HG03565 (cell line): ENCODE measurements around the gene CSF2.

ENCODE experiments used
- ATAC-seq: cut with Tn5 transposase; IDR thresholded peaks from one replicate; pipeline ENCODE4 v1.9.1; 2021; ENCODE audit warnings: mild to moderate bottlenecking, moderate library complexity; ENCODE audit not compliant: unreplicated experiment

CSF2 gene

DNA sequence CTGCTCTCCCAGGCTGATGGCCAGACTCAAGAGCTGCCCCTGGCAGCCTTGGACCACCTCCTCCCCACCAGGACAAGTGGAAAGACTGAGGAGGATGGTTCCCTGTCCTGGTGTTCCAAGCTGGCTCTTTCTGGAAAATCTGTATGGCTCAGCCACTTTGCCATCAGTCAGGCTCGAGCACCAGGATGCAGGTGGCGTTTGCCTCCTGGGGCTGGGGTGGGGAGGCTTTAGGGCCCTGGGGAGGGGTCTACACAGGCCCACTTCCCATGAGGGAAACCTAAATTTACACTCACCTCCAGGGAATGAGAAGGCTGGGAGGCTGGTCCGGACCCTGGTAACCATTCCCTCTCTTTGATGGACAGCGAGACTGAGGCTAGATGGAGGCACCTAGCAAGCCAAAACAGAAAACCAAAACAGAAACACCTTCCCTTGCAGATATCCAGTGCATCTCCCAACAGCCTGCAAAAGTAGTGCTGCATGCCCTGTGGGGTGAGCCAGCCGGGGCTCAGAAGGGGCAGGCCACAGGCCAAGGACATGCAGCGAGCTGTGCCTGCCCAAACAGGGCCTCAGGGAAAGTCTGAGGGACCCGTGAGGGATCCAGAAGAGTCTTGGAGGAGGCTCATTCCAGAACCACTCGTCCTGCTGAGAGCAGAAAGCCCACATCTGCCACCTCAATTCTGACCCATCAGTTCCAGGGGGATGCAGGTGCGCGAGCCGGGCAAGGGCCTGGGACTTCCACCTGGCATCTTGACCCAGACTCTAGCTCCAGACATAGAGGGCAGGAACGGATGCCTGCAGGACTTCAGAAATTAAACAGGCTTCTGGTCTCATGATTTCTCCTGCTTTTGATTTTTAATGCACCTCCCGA is 5.4 kb upstream of the CSF2 start:
- ATAC-seq, result no peak

DNA sequence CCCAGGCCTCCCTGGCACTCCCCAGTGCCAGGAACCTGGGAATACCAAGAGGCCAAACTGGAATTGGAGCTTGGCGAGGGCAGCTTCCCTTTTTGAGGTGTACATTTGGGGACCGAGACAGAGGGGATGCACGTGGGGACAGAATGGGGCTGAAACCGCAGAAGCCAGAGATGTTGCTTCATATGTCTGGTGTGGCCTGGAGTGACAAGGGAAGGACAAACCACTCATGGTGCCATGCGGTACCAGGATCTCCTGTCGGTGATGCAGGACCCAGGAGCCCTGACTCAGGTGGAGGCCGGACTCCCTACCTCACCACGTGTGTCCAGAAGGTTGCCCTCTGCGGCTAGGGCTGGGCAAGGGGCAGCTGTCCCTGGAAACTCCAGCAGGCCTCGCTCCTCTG is 4.0 kb upstream of the CSF2 start:
- ATAC-seq, result no peak

DNA sequence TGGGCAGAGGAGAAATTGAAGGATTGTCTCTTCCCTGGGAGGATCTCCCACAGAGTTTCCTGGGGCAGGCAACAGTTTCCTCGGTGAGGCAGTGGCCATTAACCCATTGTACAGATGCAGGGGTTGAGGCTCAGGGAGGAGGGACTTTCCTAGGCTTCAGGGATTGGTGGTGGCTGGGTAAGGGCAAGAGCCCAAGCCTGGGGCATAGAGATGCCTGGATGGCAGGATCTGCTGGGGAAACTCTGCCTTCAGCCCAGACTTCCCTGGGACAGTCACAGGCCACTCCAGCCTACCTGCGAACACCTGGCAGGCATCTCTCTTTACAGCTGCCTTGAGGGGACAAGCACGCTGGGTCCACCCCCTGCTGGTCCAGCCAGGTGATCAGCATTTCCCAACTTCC is 3.6 kb upstream of the CSF2 start:
- ATAC-seq, result no peak

DNA sequence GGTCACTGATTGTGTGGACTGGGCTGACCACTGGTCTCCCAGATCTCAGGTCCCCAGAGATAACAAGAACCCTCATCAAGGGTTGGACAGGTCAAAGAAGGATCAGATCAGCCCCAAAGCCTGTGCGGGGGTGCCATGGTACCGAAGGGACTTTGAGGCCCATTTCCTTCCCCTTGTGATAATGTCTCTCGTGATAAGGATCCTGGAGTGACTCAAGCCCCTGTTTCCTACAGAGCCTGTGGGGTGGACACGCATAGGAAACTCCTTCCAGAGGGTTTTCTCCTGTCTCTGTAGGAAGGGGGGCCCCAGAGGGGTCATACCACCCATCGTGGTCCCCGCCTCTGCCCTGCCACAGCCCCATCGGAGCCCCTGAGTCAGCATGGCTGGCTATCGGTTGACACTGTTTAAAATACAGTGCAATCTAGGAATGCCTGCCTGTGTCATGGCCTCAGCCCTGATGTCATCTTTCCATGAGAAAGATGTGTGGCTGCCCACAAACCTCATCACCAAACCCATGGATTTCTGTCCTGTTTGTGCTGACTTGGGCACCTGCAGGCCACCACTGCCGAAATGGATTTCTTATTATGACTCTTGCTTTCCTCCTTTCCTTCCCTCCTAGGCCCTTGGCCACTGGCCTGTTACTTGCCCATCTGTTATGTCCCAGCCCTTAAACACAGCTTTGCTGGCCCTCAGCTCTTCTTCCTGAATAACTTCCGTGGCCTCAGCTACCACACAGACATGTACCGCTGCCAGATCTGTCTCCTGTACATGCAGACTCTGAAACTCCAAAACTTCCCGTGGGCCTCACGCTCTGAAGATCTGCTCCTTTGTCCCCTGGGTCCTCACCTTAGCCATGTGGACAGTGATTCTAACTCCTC is 2.9 kb upstream of the CSF2 start:
- ATAC-seq, result no peak

DNA sequence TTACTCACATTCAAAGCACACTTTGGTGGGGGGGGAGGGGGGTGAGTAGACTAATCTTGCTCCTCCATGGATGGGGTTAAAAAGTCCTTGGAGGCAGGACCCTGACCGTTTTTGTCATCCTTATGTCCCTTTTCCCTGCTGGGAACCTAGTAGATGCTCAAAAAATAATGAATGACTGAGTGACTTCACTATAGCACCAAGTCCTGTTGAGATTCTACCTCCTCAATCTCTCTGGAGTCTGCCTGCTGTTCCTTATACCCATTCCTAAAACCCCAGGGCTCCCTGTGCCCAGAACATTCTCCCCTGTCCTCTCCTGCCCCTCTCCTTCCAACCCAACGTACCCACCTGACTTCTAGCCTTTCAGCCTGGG is 2.3 kb upstream of the CSF2 start:
- ATAC-seq, result no peak

DNA sequence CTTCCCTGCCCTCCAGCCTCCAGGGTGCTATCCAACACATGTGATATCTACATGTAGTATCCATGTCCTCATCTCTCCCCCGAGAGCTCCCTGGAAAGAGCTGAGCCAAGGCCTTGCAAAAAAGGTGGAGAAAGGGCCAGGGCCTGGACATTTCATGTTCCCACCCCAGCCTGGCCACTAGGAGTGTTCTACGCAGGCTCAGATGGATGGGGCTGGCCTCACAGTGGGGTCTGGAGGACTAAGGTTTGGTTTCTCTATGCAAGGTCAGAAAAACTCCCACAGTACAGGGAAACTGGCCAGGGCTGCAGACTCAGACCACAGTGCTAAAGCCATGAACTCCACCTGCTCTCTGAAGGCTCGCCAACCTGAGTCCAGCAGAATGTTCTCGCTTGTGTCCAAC is 1.5 kb upstream of the CSF2 start:
- ATAC-seq, result no peak

DNA sequence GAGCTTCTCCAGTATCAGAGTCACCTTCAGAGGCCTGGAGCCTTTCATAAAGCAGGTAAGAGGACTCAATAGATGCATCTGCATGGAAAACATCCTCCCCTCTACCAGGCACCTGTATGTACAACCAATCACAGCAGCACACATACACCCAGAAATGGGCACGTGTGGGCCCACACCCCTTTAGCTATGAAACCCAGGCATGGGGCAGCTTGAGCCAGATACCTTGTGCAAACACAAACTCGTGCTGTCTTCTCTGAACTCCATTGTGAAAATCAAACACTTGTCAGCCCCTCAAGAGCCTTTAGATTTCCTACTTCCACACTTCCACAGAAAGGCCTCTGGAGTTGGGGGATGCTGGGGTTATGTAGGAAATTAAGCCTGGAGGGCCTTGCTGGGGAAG is 1.1 kb upstream of the CSF2 start:
- no peak for ATAC-seq

DNA sequence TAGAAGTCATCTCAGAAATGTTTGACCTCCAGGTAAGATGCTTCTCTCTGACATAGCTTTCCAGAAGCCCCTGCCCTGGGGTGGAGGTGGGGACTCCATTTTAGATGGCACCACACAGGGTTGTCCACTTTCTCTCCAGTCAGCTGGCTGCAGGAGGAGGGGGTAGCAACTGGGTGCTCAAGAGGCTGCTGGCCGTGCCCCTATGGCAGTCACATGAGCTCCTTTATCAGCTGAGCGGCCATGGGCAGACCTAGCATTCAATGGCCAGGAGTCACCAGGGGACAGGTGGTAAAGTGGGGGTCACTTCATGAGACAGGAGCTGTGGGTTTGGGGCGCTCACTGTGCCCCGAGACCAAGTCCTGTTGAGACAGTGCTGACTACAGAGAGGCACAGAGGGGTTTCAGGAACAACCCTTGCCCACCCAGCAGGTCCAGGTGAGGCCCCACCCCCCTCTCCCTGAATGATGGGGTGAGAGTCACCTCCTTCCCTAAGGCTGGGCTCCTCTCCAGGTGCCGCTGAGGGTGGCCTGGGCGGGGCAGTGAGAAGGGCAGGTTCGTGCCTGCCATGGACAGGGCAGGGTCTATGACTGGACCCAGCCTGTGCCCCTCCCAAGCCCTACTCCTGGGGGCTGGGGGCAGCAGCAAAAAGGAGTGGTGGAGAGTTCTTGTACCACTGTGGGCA is 642 bp downstream of the CSF2 start:
- no peak for ATAC-seq

DNA sequence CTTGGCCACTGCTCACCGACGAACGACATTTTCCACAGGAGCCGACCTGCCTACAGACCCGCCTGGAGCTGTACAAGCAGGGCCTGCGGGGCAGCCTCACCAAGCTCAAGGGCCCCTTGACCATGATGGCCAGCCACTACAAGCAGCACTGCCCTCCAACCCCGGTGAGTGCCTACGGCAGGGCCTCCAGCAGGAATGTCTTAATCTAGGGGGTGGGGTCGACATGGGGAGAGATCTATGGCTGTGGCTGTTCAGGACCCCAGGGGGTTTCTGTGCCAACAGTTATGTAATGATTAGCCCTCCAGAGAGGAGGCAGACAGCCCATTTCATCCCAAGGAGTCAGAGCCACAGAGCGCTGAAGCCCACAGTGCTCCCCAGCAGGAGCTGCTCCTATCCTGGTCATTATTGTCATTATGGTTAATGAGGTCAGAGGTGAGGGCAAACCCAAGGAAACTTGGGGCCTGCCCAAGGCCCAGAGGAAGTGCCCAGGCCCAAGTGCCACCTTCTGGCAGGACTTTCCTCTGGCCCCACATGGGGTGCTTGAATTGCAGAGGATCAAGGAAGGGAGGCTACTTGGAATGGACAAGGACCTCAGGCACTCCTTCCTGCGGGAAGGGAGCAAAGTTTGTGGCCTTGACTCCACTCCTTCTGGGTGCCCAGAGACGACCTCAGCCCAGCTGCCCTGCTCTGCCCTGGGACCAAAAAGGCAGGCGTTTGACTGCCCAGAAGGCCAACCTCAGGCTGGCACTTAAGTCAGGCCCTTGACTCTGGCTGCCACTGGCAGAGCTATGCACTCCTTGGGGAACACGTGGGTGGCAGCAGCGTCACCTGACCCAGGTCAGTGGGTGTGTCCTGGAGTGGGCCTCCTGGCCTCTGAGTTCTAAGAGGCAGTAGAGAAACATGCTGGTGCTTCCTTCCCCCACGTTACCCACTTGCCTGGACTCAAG is 1.5 kb downstream of the CSF2 start:
- ATAC-seq, result no peak

DNA sequence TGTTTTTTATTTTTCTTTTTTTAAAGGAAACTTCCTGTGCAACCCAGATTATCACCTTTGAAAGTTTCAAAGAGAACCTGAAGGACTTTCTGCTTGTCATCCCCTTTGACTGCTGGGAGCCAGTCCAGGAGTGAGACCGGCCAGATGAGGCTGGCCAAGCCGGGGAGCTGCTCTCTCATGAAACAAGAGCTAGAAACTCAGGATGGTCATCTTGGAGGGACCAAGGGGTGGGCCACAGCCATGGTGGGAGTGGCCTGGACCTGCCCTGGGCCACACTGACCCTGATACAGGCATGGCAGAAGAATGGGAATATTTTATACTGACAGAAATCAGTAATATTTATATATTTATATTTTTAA is 2.1 kb downstream of the CSF2 start:
- ATAC-seq, result no peak

DNA sequence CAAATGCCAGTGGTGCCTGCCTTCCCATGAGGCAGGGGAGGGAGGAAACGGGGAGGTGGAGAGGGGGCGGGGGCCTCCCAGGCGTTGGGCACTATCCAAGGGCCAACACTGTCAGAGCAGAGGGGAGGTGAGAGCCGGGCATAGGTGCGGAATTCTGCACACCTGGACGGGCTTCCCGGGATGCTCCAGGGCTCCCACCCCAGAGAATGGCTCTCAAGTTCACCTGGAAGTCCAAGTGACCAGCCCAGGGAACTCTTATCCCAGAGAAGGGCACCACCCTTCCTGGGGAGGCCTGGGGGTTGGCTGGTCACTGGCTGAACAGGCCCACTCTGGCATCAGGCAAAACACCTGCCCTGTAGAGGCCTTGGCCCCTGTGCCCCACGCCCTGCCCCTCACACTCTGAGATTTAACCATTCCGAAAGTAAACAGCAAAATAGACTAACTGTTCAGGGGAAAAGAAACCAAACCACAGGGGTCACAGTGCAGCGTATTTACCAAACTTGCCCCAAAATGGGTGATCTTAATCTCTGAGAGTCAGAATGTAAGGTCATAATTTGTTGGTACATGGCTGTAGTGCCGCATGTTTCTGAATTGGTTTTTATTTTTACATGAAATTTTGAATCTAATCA is 2.7 kb downstream of the CSF2 start:
- no peak for ATAC-seq

DNA sequence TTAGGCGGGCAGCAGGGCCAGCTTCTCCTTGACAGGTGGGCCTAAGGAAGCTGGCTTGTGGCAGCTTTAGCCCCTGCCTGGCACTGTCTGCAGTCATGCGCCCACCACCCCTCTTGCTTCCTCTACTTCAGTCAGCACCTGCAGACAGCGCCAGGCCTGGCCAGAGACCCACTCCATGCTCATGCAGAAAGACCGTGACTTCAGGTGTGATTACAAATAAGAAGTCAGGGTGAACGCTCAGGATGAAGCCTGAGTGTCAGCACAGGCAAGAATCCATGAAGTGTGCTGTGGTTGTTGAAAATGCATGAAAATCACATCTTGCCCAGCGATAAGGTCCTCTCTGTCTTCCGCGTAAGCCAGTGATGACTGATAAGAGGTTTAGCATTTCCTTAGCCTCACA is 3.4 kb downstream of the CSF2 start:
- no peak for ATAC-seq

DNA sequence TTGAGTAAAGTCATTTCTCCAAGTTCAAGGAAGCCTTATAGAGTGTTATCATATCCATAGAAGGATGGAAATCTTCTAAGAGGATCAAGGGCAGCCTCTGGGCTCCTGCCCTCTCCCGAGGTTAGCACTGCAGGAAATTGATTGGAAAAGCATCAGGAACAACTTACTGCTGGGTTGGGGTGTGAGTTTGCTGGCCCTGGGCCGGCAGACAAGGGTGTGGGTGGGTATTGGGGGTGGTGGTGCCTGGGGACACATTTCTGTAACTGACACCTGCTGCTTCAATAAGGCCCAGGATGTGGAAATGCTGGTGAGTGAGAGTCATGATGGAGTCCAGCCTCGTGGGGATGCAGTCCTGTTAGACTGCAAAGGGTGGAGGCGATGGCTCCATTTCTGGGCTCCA is 5.5 kb downstream of the CSF2 start:
- ATAC-seq, result no peak

DNA sequence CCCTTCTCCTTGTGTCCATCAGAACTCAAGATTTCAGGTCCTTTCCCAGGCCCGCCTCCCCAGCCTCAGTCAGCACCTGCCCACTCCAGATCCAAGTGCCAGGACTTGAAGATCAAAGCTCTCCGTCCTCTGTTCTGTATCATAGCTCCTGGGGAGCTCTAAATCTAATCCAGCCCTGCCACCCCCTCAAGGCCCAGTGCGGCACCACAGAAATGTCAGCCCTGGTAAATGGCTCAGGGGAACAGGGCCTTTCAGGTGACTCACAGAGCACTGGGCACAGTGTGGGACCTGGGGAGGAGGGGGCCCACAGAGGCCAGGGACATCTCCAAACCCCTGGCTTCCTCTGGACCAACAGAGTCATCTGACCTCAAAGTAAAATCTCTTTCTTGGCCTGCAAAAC is 6.0 kb downstream of the CSF2 start:
- no peak for ATAC-seq

DNA sequence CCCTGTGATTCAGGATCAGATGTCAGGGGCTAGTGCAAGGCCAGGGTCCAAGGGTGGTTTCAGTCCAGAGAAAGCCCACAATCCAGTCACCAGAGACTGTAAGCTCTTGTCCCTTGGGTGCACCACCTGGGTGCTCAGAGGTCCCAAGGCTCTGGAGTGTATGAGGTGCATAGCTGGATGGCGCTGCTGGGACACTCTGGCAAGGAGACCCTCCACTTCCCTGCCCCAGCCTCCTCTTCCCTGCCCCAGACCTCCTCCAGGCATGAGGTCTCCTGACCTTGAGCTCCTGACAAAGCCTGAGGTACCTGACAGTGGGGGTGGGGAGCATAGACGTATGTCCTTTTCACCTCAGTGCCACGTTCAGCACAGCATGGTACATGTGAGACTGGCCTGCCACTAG is 7.0 kb downstream of the CSF2 start:
- no peak for ATAC-seq

DNA sequence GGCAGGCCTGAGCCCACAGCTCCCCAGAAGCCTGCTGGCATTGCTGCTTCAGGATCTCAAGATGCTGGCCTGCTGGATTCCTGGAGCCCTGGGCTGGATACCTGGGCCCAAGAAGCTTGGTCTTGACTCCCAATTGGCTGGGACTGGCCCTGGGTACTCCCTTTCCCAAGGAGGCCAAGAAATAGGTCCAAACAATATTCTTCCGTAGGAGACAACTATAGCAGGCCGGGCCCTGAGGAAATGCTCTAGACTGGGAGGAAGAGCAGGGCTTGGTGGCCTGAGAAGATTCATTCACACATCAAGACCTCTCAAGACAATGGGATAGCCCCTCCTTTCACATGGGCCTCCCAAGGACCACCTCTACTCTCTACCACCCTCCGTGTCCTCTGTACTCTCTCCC is 7.9 kb downstream of the CSF2 start:
- no peak for ATAC-seq

DNA sequence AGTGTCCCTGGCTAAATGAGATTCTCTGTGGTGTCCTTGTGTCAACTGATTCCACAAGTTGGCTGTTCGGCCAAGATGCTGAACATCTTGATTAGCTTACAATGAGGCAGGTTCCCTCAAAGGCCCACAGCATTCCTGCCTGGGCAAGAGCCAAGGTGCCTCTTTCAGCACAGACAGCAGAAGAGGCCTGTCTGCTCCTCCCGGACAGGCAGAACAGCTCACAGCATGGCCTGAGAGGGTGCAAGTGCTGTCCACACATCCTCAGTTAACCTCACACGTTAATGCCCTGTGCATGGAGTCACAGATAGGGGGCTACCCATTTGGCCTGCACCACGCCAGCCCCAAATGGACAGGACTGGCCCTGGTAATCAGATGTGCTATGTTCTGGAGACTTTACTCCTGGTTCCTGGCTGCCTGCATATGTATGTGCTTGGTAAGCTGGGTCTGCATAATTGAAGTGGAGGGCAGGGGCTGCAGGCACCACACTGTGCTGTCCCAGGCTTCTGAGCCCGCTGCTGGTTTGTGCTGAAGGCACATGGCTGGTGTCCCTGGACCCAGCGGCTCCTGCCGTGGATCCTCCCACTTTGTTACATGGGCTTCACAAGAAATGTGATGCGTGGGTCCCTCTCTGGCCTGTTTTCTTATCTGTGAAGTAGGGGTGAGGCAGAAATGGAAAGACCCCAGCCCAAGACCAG is 8.9 kb downstream of the CSF2 start:
- no peak for ATAC-seq

DNA sequence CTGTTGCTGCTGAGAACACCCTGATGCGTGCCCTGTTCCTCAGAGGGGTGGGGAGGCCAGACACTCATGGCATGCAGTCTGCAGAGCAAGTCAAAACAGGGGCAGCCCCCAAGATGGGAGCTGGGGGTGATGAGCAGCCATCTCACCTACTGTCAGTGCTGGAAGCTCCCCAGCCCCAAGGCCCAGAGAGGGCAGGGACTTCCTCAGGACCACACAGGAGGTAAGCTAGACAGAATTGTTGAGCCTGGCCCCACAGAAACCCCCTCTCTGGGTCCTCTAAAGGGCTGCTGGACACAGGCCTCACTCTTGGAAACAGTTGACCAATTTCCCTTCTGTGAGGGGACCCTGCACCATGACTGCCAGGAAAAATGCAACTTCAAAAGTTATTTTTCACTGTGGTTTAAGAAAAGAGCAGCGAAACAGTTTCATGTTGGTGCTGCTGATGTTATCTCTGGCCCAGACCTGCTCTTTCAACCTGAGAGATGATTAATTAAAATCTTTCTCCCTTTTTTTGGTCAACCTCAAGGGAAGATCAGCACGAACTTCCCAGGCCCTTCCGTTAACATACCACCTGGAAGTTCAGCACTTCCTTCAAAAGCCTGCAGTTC is 9.6 kb downstream of the CSF2 start:
- ATAC-seq, result no peak

DNA sequence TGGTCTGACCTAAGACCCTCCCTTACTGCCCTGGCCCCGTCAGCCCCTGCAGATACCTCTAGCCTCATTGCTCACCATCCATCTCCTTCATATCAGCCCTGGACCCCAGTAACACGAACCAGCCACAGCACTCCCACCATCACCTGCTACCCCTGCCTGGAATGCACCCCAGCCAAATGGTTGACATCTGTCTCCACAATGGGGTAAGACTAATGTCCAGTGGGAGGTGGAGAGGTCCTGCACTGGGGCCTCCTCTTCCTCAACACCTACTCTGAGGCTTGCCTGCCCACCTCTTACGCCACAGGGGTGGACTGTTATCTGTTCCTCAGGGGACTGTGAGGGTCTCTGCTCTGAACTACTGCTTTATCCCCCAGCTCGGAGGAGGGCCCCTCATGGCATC is 12.1 kb downstream of the CSF2 start:
- no peak for ATAC-seq
